Panc1 (cell line): Measurements from ENCODE around the gene CHID1.

Experiments
- POLR2AphosphoS5 ChIP-seq: IDR thresholded peaks from 2 replicates; pipeline ENCODE4 v1.6.1; 2012; ENCODE audit warnings: mild to moderate bottlenecking, low read depth, low read length, moderate library complexity
- REST ChIP-seq, 2 experiments: IDR thresholded peaks; 2 replicates each; pipeline ENCODE4 v1.6.1; 2011 to 2012; ENCODE audit warnings: low read depth in 2 of 2, control low read depth in 1 of 2, low read length in 1 of 2, mild to moderate bottlenecking in 1 of 2, moderate library complexity in 1 of 2; ENCODE audit not compliant: insufficient read depth in 1 of 2
- SIN3A ChIP-seq: IDR thresholded peaks from 2 replicates; pipeline ENCODE4 v1.6.1; 2012; ENCODE audit warnings: low read depth, mild to moderate bottlenecking, low read length, moderate library complexity, borderline replicate concordance; ENCODE audit not compliant: insufficient read depth
- TCF7L2 ChIP-seq: IDR thresholded peaks from 2 replicates; pipeline ENCODE4 v1.6.1; 2011; ENCODE audit warnings: mild to moderate bottlenecking, low read depth, low read length, inconsistent platforms
- TF ChIP-seq, protein P1 (sequence below): fragments of 450-650 bp; IDR thresholded peaks from 2 replicates; pipeline ENCODE4 v1.5.1; 2017; ENCODE audit warnings: mild to moderate bottlenecking

DNA sequence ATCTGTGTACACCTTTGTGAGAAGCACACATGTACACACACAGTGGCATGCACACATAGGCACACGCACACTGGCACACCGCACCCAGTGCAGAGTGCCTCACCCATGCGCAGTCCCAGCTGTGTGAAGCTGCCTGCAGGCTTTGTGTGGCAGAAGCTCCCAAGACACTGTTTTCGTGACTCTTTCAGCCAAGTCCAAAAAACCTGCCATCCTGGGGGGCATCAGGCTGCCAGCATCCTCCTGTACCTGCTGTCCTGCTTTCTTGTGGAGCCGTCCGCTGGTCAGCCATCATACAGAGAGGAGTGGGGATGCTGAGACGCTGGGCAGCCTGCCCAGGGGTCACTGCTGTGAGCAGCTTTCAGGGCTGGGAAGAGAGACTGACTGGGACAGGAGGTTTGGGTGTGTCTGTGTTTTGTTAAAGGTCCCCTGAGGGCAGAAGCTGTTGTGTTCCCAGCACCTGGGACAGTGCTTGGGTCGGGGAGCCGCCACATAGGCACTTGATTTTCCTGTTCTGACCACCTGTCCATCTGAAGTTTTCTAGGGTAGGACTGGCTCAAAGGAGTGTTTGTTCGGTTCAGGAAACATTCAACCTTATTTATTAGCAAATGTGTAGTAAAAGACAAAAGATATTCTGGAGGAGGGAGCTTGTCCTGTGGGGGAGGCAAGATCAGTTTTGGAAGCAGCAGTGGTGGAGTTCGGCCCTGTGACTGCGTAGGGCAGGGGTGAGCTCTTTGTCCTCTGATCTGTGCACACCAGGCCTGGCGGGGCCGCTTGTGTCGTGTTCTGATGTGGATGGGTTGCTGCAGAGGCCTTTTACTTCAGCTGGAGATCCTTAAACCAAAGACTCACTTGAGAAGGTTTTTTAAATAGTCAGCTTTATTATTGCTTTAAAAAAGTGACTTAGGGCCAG lies 44.8 kb upstream of the CHID1 start:
- TF ChIP-seq, protein P1, sequence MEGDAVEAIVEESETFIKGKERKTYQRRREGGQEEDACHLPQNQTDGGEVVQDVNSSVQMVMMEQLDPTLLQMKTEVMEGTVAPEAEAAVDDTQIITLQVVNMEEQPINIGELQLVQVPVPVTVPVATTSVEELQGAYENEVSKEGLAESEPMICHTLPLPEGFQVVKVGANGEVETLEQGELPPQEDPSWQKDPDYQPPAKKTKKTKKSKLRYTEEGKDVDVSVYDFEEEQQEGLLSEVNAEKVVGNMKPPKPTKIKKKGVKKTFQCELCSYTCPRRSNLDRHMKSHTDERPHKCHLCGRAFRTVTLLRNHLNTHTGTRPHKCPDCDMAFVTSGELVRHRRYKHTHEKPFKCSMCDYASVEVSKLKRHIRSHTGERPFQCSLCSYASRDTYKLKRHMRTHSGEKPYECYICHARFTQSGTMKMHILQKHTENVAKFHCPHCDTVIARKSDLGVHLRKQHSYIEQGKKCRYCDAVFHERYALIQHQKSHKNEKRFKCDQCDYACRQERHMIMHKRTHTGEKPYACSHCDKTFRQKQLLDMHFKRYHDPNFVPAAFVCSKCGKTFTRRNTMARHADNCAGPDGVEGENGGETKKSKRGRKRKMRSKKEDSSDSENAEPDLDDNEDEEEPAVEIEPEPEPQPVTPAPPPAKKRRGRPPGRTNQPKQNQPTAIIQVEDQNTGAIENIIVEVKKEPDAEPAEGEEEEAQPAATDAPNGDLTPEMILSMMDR: no peak
- TF ChIP-seq POLR2AphosphoS5 (no peak), REST (IDR thresholded peaks at IDR 0.05; ENCODE audit: insufficient read depth in 1 of 2, low read depth in 2 of 2, low read length in 1 of 2) (no peak), SIN3A (no peak), TCF7L2 (no peak)
